HCT116 (cell line): Measurements from ENCODE around the gene KCNQ1OT1. TPM values are rescaled to one million over a fixed set of nuclear protein-coding genes. Genes with fewer than 3 reads are reported as not detected.

Source experiments
- ATAC-seq: fragments of 200-7000 bp; cut with Tn5 transposase; 2 replicates; pipeline ENCODE4 v1.9.1; 2020; ENCODE audit warnings: mild to moderate bottlenecking, moderate library complexity
- BruUV-seq: library from RNA; stranded (reverse); fragments of 400-500 nt; replicated peaks from 2 replicates; lab custom pipeline; 2021; lab: Mats Ljungman, UMichigan
- CTCF ChIA-PET: fragments of 300-600 bp; sonication (Branson Sonifier 250); formaldehyde crosslinking; loops from one replicate; lab custom pipeline; 2021; ENCODE audit warnings: antibody characterized with exemption; lab: Charles Lee
- POLR2A ChIA-PET: fragments of 300-600, 350-600 bp; sonication (Branson Sonifier 250); formaldehyde crosslinking; loops from one replicate; lab custom pipeline; 2021; ENCODE audit warnings: antibody characterized with exemption; lab: Charles Lee
- RAD21 ChIA-PET, 2 experiments: fragments of 300-600 bp; sonication (Branson Sonifier 250); formaldehyde crosslinking; loops; one replicate each; lab custom pipeline; 2023; ENCODE audit warnings: low total read pairs in 2 of 2; ENCODE audit not compliant: uncharacterized antibody in 2 of 2, unreplicated experiment in 2 of 2, low non-redundant PET in 1 of 2; lab: Charles Lee
- DNase-seq: peaks from one replicate; pipeline ENCODE4 v3.0.0-alpha.2; 2010; ENCODE audit warnings: low read depth, low spot score
- H2AFZ ChIP-seq: fragments of 200-600 bp; shearing (Covaris generic), sonication (generic); 2 replicates; pipeline ENCODE4 v1.6.1; 2017; ENCODE audit warnings: low read depth, mixed run types, mixed read lengths, antibody characterized with exemption, low read length; ENCODE audit not compliant: poor library complexity, severe bottlenecking
- H3K27ac ChIP-seq: 2 replicates; pipeline ENCODE4 v1.5.1; 2012; ENCODE audit warnings: low read depth, low read length
- H3K27me3 ChIP-seq: fragments of 200-600 bp; sonication (generic); 2 replicates; pipeline ENCODE4 v1.6.1; 2016; ENCODE audit warnings: mixed run types, low read length, mixed read lengths; ENCODE audit not compliant: insufficient read depth
- H3K36me3 ChIP-seq, 2 experiments: fragments of 200-500 bp in 1 of 2; fragments of 200-600 bp in 1 of 2; sonication (Bioruptor generic) in 1 of 2; sonication (generic) in 1 of 2; 2 replicates each; pipeline versions ENCODE4 v1.5.1 to v1.6.1; 2014 to 2016; ENCODE audit warnings: low read length in 2 of 2, inconsistent platforms in 1 of 2, mixed read lengths in 1 of 2, mixed run types in 1 of 2; ENCODE audit not compliant: insufficient read depth in 2 of 2, control insufficient read depth in 1 of 2
- H3K4me1 ChIP-seq, 2 experiments: fragments of 200-600 bp in 1 of 2; sonication (generic) in 1 of 2; 2 replicates each; pipeline versions ENCODE4 v1.5.1 to v1.6.1; 2012 to 2017; ENCODE audit warnings: low read length in 2 of 2, inconsistent platforms in 1 of 2, mild to moderate bottlenecking in 1 of 2, mixed read lengths in 1 of 2, mixed run types in 1 of 2, moderate library complexity in 1 of 2; ENCODE audit not compliant: insufficient read depth in 2 of 2, control insufficient read depth in 1 of 2
- H3K4me2 ChIP-seq: fragments of 200-600 bp; sonication (generic); 2 replicates; pipeline ENCODE4 v1.6.1; 2017; ENCODE audit warnings: mixed run types, low read length, mixed read lengths
- H3K4me3 ChIP-seq, 2 experiments: fragments of 200-600 bp in 1 of 2; sonication (generic) in 1 of 2; replicated peaks in 1 of 2; 2 replicates each; pipeline ENCODE4 v1.5.1; 2011 to 2016; ENCODE audit warnings: low read length in 2 of 2, control low read depth in 1 of 2, low read depth in 1 of 2, mild to moderate bottlenecking in 1 of 2, mixed read lengths in 1 of 2, mixed run types in 1 of 2
- H3K79me2 ChIP-seq: fragments of 200-600 bp; sonication (generic); 2 replicates; pipeline ENCODE4 v1.6.1; 2017; ENCODE audit warnings: mild to moderate bottlenecking, mixed run types, low read length, moderate library complexity, mixed read lengths; ENCODE audit not compliant: insufficient read depth
- H3K9ac ChIP-seq: fragments of 200-600 bp; sonication (generic); 2 replicates; pipeline ENCODE4 v1.6.1; 2016; ENCODE audit warnings: low read length, mixed read lengths
- H3K9me2 ChIP-seq: fragments of 200-600 bp; sonication (generic), shearing (Covaris generic); 2 replicates; pipeline ENCODE4 v1.6.1; 2017; ENCODE audit warnings: mixed run types, mild to moderate bottlenecking, moderate library complexity; ENCODE audit not compliant: insufficient read depth
- H3K9me3 ChIP-seq, 2 experiments: fragments of 200-500 bp in 1 of 2; fragments of 200-600 bp in 1 of 2; sonication (Bioruptor generic) in 1 of 2; sonication (generic) in 1 of 2; 2 replicates each; pipeline ENCODE4 v1.6.1; 2014 to 2017; ENCODE audit warnings: low read length in 2 of 2, mixed read lengths in 2 of 2, inconsistent platforms in 1 of 2, low read depth in 1 of 2, mild to moderate bottlenecking in 1 of 2, mixed run types in 1 of 2, moderate library complexity in 1 of 2; ENCODE audit not compliant: control insufficient read depth in 1 of 2, insufficient read depth in 1 of 2
- H4K20me1 ChIP-seq: fragments of 200-600 bp; sonication (generic), shearing (Covaris generic); 2 replicates; pipeline ENCODE4 v1.6.1; 2017; ENCODE audit warnings: mixed run types, mild to moderate bottlenecking, moderate library complexity; ENCODE audit not compliant: insufficient read depth
- CEBPB ChIP-seq: IDR thresholded peaks from 2 replicates; pipeline ENCODE4 v1.6.1; 2012; ENCODE audit warnings: low read depth
- EGR1 ChIP-seq: IDR thresholded peaks from 2 replicates; pipeline ENCODE4 v1.6.1; 2012; ENCODE audit warnings: low read depth
- ELF1 ChIP-seq: IDR thresholded peaks from 2 replicates; pipeline ENCODE4 v1.6.1; 2012; ENCODE audit warnings: low read depth, borderline replicate concordance
- EZH2 ChIP-seq: fragments of 200-600 bp; sonication (generic); IDR thresholded peaks from 2 replicates; pipeline ENCODE4 v1.6.1; 2017; ENCODE audit warnings: antibody characterized with exemption, mixed run types
- EZH2phosphoT487 ChIP-seq: fragments of 200-600 bp; IDR thresholded peaks from 2 replicates; pipeline ENCODE4 v1.6.1; 2018; ENCODE audit warnings: antibody characterized with exemption, borderline replicate concordance
- FOSL1 ChIP-seq: IDR thresholded peaks from 2 replicates; pipeline ENCODE4 v1.6.1; 2012; ENCODE audit warnings: low read depth
- JUND ChIP-seq: IDR thresholded peaks from 2 replicates; pipeline ENCODE4 v1.6.1; 2012
- POLR2AphosphoS5 ChIP-seq: IDR thresholded peaks from 2 replicates; pipeline ENCODE4 v1.6.1; 2011; ENCODE audit warnings: mild to moderate bottlenecking, low read depth, low read length, moderate library complexity
- RAD21 ChIP-seq: IDR thresholded peaks from 2 replicates; pipeline ENCODE4 v1.6.1; 2012; ENCODE audit warnings: low read depth, mild to moderate bottlenecking
- SRF ChIP-seq: IDR thresholded peaks from 2 replicates; pipeline ENCODE4 v1.6.1; 2012; ENCODE audit warnings: low read depth
- TCF7L2 ChIP-seq: IDR thresholded peaks from 2 replicates; pipeline ENCODE4 v1.7.0; 2011; ENCODE audit warnings: borderline replicate concordance, inconsistent platforms; ENCODE audit not compliant: insufficient read depth, insufficient read length; ENCODE audit errors: extremely low read depth
- YY1 ChIP-seq: IDR thresholded peaks from 2 replicates; pipeline ENCODE4 v1.6.1; 2011; ENCODE audit warnings: low read length, low read depth, moderate library complexity, mild to moderate bottlenecking; ENCODE audit not compliant: insufficient replicate concordance; ENCODE audit errors: extremely low read depth
- ZFX ChIP-seq: fragments of 450-650 bp; IDR thresholded peaks from 2 replicates; pipeline ENCODE4 v1.6.1; 2017
- ZNF274 ChIP-seq: fragments of 200-500 bp; sonication (Bioruptor generic); IDR thresholded peaks from 2 replicates; pipeline ENCODE4 v1.6.1; 2014; ENCODE audit warnings: mild to moderate bottlenecking, low read depth, low read length, inconsistent platforms
- intact Hi-C: fragments of 100-400 bp; cut with micrococcal nuclease; formaldehyde crosslinking; loops from 2 replicates; pipeline ENCODE4 v1.10.0; 2022
- total RNA-seq: library from RNA; stranded (reverse); gene quantifications from one replicate; pipeline ENCODE4 v1.2.1, GENCODE V29; 2021; ENCODE audit not compliant: unreplicated experiment
- TF ChIP-seq, protein P1 (sequence below): IDR thresholded peaks from 2 replicates; pipeline ENCODE4 v1.6.1; 2011; ENCODE audit warnings: mild to moderate bottlenecking, low read length, moderate library complexity; ENCODE audit not compliant: insufficient replicate concordance; ENCODE audit errors: extremely low read depth
- TF ChIP-seq, protein P2 (sequence below): IDR thresholded peaks from 2 replicates; pipeline ENCODE4 v1.6.1; 2012; ENCODE audit warnings: low read depth

Gene KCNQ1OT1
- total RNA-seq, 1 experiment from 2014 or later, result 1.1 TPM

DNA sequence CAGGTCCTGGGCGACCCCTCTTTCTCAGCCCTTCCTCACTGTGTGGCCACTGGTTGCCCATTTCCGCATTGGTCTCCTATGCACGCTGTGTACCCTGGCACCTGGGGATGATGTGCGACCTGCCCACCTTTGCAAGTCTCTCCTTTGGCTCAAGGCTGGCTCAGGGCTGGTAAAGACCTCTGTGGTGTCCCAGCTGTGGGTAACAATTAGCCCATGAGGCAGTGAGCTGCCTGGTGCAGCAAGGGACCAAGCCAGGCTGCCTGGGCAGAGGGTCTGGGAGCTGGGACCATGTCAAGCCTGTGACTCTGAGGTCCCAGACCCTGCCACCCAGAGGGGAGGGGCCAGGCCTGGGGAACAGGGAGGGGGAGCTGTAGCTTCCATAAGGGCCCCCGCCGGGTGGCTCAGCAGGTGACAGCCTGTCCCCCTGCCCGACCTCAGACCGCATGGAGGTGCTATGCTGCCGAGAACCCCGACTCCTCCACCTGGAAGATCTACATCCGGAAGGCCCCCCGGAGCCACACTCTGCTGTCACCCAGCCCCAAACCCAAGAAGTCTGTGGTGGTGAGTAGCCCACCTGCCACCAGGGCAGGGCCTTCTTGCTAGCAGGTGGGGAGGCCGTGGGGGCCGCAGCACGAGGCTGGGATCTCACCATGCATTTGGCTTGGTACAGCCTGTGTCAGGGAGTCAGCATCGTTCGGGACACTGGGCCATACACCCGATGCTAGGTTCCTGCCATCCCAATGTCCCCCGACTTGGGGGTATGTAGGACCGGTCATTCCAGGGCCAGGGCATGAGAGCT, 112.5 kb downstream of the KCNQ1OT1 start:
- Histone ChIP-seq H3K4me1 (no peaks in the 10 kb centered on the region), H2AFZ (no peak overlapping the region), H3K9ac (no peak overlapping the region), H3K27ac (no peak overlapping the region), H3K79me2 (no peaks in the 10 kb centered on the region), H3K4me3 (no peak overlapping the region), H4K20me1 (no peaks in the 10 kb centered on the region), H3K9me3 (no peaks in the 10 kb centered on the region), H3K9me2 (no peaks in the 10 kb centered on the region), H3K27me3 (no peaks in the 10 kb centered on the region), H3K36me3 (no peaks in the 10 kb centered on the region), H3K4me2 (no peak overlapping the region)
- ChIA-PET CTCF (no interaction called here), RAD21 (no interaction called here), POLR2A (no interaction called here)
- DNase-seq (no peak), ATAC-seq (no peak)
- TF ChIP-seq POLR2AphosphoS5 (no peak), RAD21 (no peak)
- no TSS peak for BruUV-seq
- intact Hi-C loops, result no loop called here

DNA sequence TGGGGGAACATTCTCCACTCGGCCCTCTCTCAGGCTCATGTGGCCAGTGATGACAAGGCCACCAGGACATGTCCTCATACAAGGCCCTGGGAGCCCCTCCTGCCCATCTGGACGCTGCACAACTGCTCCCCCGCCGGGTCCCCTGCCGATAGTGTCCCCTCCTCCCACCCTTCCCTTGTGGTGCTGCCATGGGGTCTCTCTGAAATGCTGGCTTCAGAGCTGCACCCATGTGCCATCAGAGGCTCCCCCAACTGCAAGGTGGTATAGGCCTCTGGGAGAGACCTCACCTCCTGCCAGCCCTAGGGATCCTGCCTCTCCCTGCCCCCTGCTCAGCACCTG, 113.0 kb downstream of the KCNQ1OT1 start:
- RAD21 ChIA-PET, result no interaction called here
- no peak for DNase-seq
- TF ChIP-seq EGR1 (no peak), ZFX (no peak), FOSL1 (no peak), EZH2phosphoT487 (no peak), TCF7L2 (no peak), YY1 (no peak), SRF (no peak), JUND (no peak), ZNF274 (no peak), EZH2 (no peak), ELF1 (no peak), POLR2AphosphoS5 (no peak), CEBPB (no peak)
- TF ChIP-seq, protein P1, sequence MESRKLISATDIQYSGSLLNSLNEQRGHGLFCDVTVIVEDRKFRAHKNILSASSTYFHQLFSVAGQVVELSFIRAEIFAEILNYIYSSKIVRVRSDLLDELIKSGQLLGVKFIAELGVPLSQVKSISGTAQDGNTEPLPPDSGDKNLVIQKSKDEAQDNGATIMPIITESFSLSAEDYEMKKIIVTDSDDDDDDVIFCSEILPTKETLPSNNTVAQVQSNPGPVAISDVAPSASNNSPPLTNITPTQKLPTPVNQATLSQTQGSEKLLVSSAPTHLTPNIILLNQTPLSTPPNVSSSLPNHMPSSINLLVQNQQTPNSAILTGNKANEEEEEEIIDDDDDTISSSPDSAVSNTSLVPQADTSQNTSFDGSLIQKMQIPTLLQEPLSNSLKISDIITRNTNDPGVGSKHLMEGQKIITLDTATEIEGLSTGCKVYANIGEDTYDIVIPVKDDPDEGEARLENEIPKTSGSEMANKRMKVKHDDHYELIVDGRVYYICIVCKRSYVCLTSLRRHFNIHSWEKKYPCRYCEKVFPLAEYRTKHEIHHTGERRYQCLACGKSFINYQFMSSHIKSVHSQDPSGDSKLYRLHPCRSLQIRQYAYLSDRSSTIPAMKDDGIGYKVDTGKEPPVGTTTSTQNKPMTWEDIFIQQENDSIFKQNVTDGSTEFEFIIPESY, result no peak
- TF ChIP-seq, protein P2, sequence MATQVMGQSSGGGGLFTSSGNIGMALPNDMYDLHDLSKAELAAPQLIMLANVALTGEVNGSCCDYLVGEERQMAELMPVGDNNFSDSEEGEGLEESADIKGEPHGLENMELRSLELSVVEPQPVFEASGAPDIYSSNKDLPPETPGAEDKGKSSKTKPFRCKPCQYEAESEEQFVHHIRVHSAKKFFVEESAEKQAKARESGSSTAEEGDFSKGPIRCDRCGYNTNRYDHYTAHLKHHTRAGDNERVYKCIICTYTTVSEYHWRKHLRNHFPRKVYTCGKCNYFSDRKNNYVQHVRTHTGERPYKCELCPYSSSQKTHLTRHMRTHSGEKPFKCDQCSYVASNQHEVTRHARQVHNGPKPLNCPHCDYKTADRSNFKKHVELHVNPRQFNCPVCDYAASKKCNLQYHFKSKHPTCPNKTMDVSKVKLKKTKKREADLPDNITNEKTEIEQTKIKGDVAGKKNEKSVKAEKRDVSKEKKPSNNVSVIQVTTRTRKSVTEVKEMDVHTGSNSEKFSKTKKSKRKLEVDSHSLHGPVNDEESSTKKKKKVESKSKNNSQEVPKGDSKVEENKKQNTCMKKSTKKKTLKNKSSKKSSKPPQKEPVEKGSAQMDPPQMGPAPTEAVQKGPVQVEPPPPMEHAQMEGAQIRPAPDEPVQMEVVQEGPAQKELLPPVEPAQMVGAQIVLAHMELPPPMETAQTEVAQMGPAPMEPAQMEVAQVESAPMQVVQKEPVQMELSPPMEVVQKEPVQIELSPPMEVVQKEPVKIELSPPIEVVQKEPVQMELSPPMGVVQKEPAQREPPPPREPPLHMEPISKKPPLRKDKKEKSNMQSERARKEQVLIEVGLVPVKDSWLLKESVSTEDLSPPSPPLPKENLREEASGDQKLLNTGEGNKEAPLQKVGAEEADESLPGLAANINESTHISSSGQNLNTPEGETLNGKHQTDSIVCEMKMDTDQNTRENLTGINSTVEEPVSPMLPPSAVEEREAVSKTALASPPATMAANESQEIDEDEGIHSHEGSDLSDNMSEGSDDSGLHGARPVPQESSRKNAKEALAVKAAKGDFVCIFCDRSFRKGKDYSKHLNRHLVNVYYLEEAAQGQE, result no peak

More for the DNA sequence above, 113.0 kb downstream of the KCNQ1OT1 start:
- no peaks in the 10 kb centered on the region for H3K9me3 ChIP-seq
- H3K4me2 ChIP-seq, result no peak overlapping the region
- no peaks in the 10 kb centered on the region for H3K9me2 ChIP-seq
- H3K27ac ChIP-seq, result no peak overlapping the region
- no peaks in the 10 kb centered on the region for H3K79me2 ChIP-seq
- CTCF ChIA-PET, result no interaction called here
- no peak overlapping the region for H3K4me3 ChIP-seq
- H2AFZ ChIP-seq, result no peak overlapping the region
- intact Hi-C loops, result no loop called here
- POLR2A ChIA-PET, result no interaction called here
- H3K27me3 ChIP-seq, result no peaks in the 10 kb centered on the region
- H3K9ac ChIP-seq, result no peak overlapping the region
- ATAC-seq, result no peak
- no peaks in the 10 kb centered on the region for H3K4me1 ChIP-seq
- BruUV-seq, result no TSS peak
- H3K36me3 ChIP-seq, result no peaks in the 10 kb centered on the region
- no peaks in the 10 kb centered on the region for H4K20me1 ChIP-seq
